IgD-negative memory B cell (primary cell): ENCODE data around the gene ZMYND12. TPM values are rescaled to one million over a fixed set of nuclear protein-coding genes. Genes with fewer than 3 reads are reported as not detected.

Experiments used
- H3K27ac Mint-ChIP-seq, 3 donors: one replicate each; pipeline ENCODE4 v1.8.0; 2020 to 2022; ENCODE audit warnings: mild to moderate bottlenecking in 3 of 3, mixed read lengths in 3 of 3, moderate library complexity in 1 of 3
- H3K27me3 Mint-ChIP-seq: one replicate; pipeline ENCODE4 v1.8.0; 2021; ENCODE audit warnings: mixed read lengths
- H3K36me3 Mint-ChIP-seq: one replicate; pipeline ENCODE4 v1.8.0; 2020; ENCODE audit warnings: mild to moderate bottlenecking, mixed read lengths
- H3K4me1 Mint-ChIP-seq, 3 donors: one replicate each; pipeline ENCODE4 v1.8.0; 2020 to 2022; ENCODE audit warnings: mixed read lengths in 3 of 3, mild to moderate bottlenecking in 1 of 3
- H3K4me3 Mint-ChIP-seq, 4 donors: one replicate each; pipeline ENCODE4 v1.8.0; 2020 to 2022; ENCODE audit warnings: mild to moderate bottlenecking in 4 of 4, mixed read lengths in 4 of 4, moderate library complexity in 3 of 4
- H3K9me3 Mint-ChIP-seq, 3 donors: one replicate each; pipeline ENCODE4 v1.8.0; 2020 to 2021; ENCODE audit warnings: mixed read lengths in 3 of 3, mild to moderate bottlenecking in 1 of 3
- polyA plus RNA-seq: library from polyadenylated mRNA; unstranded; fragments of 300-500 nt; fragmentation: Illumina TruSeq; gene quantifications from one replicate; pipeline ENCODE4 v1.2.3, GENCODE V29; 2021

ZMYND12 gene
- polyA plus RNA-seq, 1 donor from 2014 or later = 0.39 TPM

DNA sequence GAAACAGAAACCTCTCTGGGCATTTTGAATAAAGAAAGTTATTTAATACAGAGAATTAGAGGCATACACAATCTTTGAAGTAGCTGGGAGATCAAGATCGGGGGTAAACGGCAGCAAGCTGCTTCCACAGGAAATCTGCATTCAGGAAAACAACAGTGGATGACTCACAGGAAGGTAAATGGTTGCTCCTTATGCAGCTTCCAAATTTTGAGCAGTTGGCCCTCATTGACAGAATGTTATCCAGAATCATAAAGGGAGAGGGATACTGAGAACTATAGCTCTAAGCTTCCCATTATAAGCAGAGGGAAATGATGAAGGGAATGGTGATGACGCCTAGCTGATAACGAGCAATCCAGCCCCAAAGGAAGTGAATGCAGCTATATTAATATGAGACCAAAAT, 28.6 kb downstream of the ZMYND12 start:
- Mint-ChIP-seq H3K27me3 (peaks cover 1% of the 10 kb centered on the region), H3K9me3 (peaks cover 0 to 3% (median 0%) of the 10 kb centered on the region in 3 donors), H3K4me1 (no peaks in the 10 kb centered on the region), H3K27ac (no peak overlapping the region), H3K4me3 (no peak overlapping the region), H3K36me3 (no peaks in the 10 kb centered on the region)

DNA sequence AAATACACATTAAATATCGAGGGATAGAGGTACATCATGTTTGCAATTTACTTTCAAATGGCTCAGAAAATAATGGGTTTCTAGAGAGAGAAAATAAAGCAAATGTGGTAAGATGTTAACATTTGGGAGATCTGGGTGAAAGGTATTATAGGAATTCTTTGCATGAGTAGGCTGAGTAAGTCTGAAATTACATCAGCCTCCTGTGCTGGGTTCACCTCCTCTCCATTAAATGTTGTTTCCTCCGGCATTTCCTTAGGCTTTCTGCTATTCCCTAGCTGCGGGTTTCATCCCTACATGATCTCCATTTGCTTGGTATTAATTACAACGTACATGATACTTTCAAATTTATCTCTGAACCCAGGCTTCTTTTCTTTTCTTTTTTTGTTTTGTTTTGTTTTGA, 31.6 kb downstream of the ZMYND12 start:
- Mint-ChIP-seq H3K4me1 (no peaks in the 10 kb centered on the region), H3K27ac (no peak overlapping the region), H3K36me3 (no peaks in the 10 kb centered on the region), H3K4me3 (no peak overlapping the region), H3K27me3 (peaks cover 1% of the 10 kb centered on the region), H3K9me3 (peaks cover 0 to 3% (median 2%) of the 10 kb centered on the region in 3 donors)

DNA sequence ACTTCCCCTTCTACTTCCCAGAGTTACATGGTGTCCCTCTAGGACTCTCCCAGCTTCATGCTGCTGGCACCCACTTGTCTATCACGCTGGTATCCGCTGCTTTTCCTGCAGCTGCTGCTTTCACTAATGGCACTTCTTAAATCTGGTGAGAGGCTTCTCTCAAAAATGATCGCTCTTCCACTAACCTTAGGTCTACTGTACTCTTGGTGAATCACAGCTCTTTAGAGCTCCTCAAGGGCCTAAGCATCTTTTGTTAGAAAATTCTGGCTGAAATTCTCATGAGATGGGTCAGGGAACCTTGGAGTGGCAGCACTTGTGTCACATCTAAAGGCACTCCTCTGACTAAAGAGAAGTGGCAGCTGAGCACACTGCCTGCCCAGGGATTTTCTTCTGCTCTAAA, 32.1 kb downstream of the ZMYND12 start:
- Mint-ChIP-seq H3K4me3 (no peak overlapping the region), H3K27ac (no peak overlapping the region), H3K27me3 (peaks cover 1% of the 10 kb centered on the region), H3K9me3 (peaks cover 0 to 3% (median 2%) of the 10 kb centered on the region in 3 donors), H3K4me1 (no peaks in the 10 kb centered on the region), H3K36me3 (no peaks in the 10 kb centered on the region)

DNA sequence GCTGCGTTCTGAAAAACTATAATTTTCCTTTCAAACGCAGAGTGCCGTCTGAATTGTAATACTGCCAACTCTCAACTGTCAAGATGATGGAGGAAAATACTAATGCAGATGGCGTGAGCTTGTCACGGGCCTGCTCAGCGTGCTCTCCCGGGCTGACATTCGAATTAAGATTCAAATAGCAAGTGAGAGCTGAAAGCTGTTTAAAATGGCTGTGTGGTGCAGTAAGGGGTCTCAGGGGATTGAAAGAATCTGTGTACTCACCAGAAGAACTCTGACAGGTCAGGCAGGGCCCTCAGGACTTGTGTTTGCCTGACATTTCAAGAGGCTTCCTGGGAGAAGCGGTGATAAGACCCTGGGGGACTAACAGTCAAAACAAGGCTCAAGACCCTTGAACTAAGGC, 33.1 kb downstream of the ZMYND12 start:
- Mint-ChIP-seq H3K9me3 (peaks cover 0 to 3% (median 2%) of the 10 kb centered on the region in 3 donors), H3K36me3 (peaks cover 2% of the 10 kb centered on the region), H3K4me3 (no peak overlapping the region), H3K27me3 (peaks cover 1% of the 10 kb centered on the region), H3K4me1 (no peaks in the 10 kb centered on the region), H3K27ac (no peak overlapping the region)

DNA sequence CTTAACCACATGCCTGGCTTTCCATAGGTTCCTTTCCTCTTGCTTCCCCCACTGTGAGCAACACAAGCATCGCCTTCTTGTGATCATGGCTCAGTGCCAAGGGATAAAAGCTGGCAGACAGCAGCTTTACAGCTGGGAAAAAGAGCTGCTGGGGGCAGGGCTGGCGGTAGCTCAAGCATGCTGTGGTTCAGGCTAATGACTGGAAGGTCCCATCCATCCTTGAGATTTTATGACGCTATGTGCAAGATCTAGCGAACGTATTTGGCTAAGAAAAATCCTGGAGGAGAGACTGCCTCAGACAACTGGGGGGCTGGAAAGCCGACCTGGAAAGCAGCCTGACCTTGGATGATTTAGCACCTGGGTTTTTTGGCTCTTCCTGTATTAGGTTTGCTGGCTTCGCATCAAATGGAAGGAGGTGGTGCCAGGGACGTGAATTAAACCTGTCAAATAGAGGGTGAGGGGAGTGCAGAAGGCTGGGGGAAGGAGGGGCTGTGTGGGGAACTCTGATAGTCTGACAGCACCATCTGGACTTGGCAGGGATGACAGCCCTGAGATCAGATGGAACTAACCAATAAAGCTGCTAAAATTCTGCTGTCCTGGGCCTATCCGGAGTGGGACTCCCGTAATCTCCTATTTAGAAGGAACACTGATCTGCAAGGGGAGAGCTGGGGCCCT, 34.8 kb downstream of the ZMYND12 start:
- Mint-ChIP-seq H3K9me3 (peaks cover 0 to 2% (median 0%) of the 10 kb centered on the region in 3 donors), H3K27me3 (peaks cover 1% of the 10 kb centered on the region), H3K27ac (peak overlapping the region in 1 of 3 donors; percentile 70), H3K4me3 (peak overlapping the region in 1 of 4 donors; percentile 47), H3K36me3 (peaks cover 2% of the 10 kb centered on the region), H3K4me1 (no peaks in the 10 kb centered on the region)

DNA sequence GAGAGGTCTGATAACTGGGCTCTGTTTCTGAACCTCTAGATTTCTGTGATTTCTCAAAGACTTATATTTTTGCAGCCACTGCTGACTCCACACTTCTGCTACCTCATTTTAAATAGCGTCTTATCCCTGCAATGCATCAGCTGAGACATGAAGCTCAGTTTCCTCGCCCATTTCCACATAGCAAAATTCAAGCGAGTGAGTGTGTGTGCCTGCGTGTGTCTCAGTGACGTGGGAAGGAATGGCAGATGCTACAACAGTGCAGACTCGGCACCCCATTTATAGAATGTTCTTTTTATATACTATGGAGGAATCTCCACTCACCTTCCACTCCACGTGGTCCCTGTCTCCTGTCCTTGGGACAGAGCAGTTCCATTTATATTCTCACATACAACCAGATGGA, 35.7 kb downstream of the ZMYND12 start:
- H3K27me3 Mint-ChIP-seq = peaks cover 1% of the 10 kb centered on the region
- no peak overlapping the region for H3K4me3 Mint-ChIP-seq
- peaks cover 2% of the 10 kb centered on the region for H3K36me3 Mint-ChIP-seq
- H3K27ac Mint-ChIP-seq = peak overlapping the region in 1 of 3 donors; percentile 70
- H3K4me1 Mint-ChIP-seq = no peaks in the 10 kb centered on the region
- H3K9me3 Mint-ChIP-seq = peaks cover 0 to 2% (median 0%) of the 10 kb centered on the region in 3 donors

DNA sequence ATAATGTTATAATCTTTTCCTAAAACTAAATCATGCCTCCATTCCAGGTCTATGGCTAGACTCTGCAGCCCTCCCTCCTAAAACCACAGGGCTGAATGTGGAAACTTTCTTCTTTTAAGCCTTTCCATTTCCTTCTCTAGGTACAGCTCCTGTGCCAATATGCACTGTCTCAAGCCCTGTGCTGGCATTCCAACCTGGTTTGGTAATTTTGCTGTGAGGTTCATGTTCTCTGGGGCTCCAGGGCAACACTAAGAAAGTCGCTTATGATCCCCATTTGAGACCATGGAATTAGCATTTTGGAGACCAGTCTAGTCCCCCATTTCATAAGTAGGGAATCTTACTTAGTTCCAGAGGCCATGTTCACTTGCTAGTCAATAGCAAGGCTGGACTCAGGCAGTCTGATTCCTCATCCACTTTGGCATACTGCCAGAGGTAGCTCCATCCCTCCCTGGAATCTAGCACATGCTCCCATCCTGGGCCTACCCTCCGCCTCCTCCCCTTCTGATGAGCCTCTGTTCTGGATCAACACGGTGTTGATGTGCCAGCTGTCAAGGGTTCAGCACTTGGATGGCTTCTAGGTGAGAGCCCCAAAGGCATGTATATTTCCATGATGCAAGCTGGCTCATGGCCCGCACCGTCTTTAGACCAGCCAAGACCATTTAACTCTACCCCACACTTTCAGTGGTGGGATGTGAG, 36.5 kb downstream of the ZMYND12 start:
- Mint-ChIP-seq H3K27me3 (peaks cover 1% of the 10 kb centered on the region), H3K27ac (no peak overlapping the region), H3K36me3 (peaks cover 3% of the 10 kb centered on the region), H3K9me3 (peaks cover 0 to 2% (median 0%) of the 10 kb centered on the region in 3 donors), H3K4me1 (no peaks in the 10 kb centered on the region), H3K4me3 (no peak overlapping the region)

DNA sequence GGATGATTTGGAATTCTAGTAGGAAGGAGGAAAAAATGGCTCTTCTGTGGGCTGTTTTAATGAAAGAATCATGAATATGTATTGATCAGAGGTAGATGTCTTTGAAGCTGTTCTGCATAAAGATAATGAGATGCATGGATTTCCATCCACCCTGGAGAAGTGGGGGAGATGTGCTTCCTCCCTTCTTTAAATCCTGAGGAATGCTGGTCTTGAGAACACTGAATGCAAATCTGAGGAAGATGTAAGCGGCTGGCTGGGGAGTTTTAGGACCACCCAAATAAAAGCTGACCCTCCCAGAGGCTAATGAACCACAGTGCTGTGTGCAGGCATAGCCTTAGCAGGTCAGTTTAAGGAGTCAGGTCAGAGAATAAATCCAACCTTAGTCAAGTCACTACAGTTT, 37.3 kb downstream of the ZMYND12 start:
- H3K4me1 Mint-ChIP-seq = no peaks in the 10 kb centered on the region
- H3K9me3 Mint-ChIP-seq = peaks cover 0 to 2% (median 0%) of the 10 kb centered on the region in 3 donors
- no peak overlapping the region for H3K27ac Mint-ChIP-seq
- H3K4me3 Mint-ChIP-seq = no peak overlapping the region
- peaks cover 2% of the 10 kb centered on the region for H3K27me3 Mint-ChIP-seq
- peaks cover 3% of the 10 kb centered on the region for H3K36me3 Mint-ChIP-seq

DNA sequence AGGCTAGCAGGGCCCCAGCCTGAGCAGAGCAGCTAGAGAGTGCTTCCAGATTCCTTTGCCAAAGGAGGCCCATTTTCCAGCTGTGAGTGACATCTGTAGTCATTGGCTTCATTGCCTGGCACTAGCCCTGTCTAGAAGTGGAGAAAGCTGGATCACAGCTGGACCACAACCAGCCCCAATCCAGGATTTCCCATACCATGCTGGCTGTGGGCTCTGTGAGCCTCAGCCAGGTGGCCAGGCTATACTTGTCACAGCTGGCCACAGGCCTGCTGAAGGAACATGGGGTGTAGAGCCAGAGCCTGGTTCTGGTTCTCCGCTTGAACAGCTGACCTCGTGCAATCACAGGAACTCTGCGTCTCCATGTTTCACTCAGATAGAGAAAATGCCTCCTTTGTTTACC, 38.7 kb downstream of the ZMYND12 start:
- peaks cover 3% of the 10 kb centered on the region for H3K36me3 Mint-ChIP-seq
- peaks cover 0 to 2% (median 0%) of the 10 kb centered on the region in 3 donors for H3K9me3 Mint-ChIP-seq
- H3K4me3 Mint-ChIP-seq = no peak overlapping the region
- H3K4me1 Mint-ChIP-seq = no peaks in the 10 kb centered on the region
- no peak overlapping the region for H3K27ac Mint-ChIP-seq
- peaks cover 6% of the 10 kb centered on the region for H3K27me3 Mint-ChIP-seq

DNA sequence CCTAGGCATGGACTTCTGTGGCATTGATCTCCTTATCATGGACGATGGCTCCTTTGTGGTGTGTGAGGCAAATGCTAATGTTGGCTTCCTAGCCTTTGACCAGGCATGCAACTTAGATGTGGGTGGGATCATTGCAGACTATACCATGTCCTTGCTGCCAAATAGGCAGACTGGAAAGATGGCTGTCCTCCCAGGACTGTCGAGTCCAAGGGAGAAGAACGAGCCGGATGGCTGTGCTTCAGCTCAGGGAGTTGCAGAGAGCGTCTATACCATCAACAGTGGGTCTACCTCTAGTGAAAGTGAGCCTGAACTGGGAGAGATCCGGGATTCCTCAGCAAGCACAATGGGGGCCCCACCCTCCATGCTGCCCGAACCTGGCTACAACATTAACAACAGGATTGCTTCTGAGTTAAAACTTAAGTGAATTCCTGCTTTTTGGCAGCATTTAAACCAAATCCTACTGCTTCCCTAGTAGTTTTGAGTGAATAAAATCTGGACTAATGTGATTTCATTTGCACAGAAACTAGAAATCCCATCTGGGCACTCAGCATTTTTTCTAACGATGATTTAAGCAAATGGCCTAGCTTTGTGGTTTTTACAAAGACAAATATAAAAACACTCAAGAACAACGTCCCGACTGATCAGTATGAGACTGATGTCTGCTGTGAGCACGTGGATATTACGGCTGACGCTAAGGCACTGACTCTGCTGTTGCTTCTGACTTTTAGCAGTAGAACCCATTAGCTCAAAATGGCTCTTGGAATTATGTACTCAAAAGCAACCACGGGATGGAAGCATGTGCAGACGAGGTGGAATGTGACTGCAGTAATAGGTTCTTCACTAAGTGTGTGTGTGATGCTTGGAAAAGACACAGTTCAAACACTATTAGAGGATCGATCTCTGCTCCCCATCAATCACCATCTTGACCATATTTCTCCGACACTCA, 41.0 kb downstream of the ZMYND12 start:
- H3K4me3 Mint-ChIP-seq = no peak overlapping the region

DNA sequence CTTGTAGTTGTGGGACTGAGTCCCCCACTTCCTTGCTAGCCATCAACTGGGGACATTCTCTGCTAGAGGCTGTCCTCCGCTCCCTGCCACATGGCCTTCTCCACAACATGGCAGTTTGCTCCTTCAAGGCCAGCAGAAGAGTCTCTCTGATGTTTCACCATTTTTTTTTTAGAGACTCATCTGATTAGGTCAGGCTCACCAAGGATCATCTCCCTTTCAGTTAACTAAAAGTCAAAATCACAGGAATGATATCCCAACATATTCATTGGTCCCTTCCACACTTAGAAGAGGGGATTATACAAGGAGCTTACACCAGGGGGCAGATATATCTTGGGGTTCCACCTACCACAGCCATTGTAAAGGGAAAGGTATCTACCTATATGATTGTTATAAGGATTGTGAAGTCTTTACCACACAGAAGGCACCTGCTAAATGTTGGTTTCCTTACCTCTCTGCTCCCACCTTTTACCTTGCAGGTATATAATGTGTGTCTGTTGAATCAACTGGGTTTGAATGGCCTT, 51.9 kb downstream of the ZMYND12 start:
- Mint-ChIP-seq H3K27me3 (peaks cover 6% of the 10 kb centered on the region), H3K4me1 (no peaks in the 10 kb centered on the region), H3K36me3 (peaks cover 2% of the 10 kb centered on the region), H3K4me3 (no peak overlapping the region), H3K27ac (no peak overlapping the region), H3K9me3 (no peaks in the 10 kb centered on the region)

More for the DNA sequence above, 41.0 kb downstream of the ZMYND12 start:
- peaks cover 3% of the 10 kb centered on the region for H3K36me3 Mint-ChIP-seq
- H3K9me3 Mint-ChIP-seq = no peaks in the 10 kb centered on the region
- H3K4me1 Mint-ChIP-seq = no peaks in the 10 kb centered on the region
- H3K27me3 Mint-ChIP-seq = peaks cover 6% of the 10 kb centered on the region
- no peak overlapping the region for H3K27ac Mint-ChIP-seq

DNA sequence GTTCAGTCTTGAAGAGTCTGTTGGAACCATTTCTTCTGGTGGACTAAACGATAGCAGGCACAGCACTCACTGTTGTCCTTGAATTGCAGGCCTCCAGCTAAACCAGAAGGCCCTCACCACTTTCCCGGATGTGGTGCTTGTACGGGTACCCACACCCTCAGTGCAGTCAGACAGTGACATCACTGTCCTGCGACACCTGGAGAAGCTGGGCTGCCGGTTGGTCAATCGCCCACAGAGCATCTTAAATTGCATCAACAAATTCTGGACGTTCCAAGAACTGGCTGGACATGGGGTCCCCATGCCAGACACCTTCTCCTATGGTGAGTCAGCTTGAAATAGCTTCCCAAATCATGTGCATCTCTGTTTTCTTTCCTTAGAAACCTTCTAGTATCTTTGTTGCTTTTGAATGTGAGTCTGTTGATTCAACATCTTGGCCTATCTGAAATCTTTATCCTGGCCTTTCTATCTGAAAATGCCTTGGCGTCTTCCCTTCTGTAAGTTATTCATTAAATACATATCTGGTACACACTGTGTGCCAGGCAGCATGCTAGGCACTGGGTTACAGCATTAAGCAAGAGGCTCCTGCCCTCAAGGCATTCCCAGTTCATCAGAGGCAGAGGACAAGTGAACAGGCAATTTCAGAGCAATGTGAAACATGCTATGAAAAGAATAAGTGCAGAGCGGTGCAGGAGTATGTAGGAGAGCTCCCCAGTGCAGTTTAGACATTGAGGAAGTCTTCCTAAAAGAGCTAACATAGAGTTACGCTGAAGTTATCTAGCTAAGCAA, 56.3 kb downstream of the ZMYND12 start:
- no peaks in the 10 kb centered on the region for H3K4me1 Mint-ChIP-seq
- H3K27me3 Mint-ChIP-seq = no peaks in the 10 kb centered on the region
- no peak overlapping the region for H3K27ac Mint-ChIP-seq
- no peaks in the 10 kb centered on the region for H3K9me3 Mint-ChIP-seq
- no peak overlapping the region for H3K4me3 Mint-ChIP-seq
- H3K36me3 Mint-ChIP-seq = no peaks in the 10 kb centered on the region

DNA sequence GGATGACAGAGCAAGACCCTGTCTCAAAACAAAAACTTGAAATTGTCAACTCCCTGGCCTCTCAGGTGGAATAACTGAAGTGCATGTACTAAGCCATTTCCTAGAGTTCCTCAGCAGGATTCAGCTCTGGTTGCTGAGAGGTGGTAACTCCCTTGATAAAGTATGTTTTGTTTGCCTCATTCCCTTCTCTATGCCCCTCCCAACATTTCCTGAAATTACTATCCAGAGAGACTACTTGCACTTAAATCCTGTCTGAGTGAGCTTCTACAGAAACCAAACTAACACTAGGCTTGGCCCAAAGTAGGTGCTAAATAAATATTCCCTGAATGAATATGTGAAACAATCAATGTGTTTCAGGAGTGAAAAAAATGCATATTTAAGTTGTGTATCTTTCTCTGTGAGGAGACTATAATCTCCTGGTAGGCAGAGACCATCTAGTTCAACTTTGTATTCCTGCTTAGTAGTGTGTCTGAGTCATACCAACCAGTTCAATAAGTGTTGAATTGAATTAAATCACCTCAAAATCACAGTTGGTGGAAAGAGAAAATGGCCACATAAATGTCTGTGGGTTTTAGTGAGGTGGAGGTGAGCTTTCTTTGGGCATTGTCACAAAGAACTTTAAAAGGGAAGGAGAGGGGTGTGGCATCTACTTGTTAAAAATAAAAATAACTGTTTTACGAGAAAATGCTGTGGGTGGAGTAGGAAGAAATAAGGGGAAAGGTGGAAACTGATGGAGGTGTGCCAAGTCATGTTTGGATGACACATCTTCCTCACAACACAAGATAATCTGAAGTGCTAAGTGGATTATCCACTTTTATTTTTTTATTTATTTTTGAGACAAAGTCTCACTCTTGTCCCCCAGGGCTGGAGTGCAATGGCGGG, 62.6 kb downstream of the ZMYND12 start:
- no peaks in the 10 kb centered on the region for H3K4me1 Mint-ChIP-seq
- no peaks in the 10 kb centered on the region for H3K27me3 Mint-ChIP-seq

More for the DNA sequence above, 62.6 kb downstream of the ZMYND12 start:
- H3K4me3 Mint-ChIP-seq = no peak overlapping the region
- no peak overlapping the region for H3K27ac Mint-ChIP-seq
- no peaks in the 10 kb centered on the region for H3K9me3 Mint-ChIP-seq
- no peaks in the 10 kb centered on the region for H3K36me3 Mint-ChIP-seq
